Thymus (tissue), 11 donors: Measurements from ENCODE around the gene ZNF141. TPM values are rescaled to one million over a fixed set of nuclear protein-coding genes. Genes with fewer than 3 reads are reported as not detected.

ENCODE experiments used
- DNase-seq, 9 donors: peaks; one replicate each; pipeline ENCODE4 v3.0.0-alpha.2; 2013; ENCODE audit warnings: low spot score in 9 of 9, low read depth in 6 of 9, missing footprints in 1 of 9
- H3K27ac ChIP-seq, 2 donors: one replicate each; pipeline ENCODE4 v1.5.1; 2013; ENCODE audit warnings: control low read depth in 1 of 2, low read depth in 1 of 2, low read length in 1 of 2, mild to moderate bottlenecking in 1 of 2, moderate library complexity in 1 of 2
- H3K27me3 ChIP-seq, 2 donors: one replicate each; pipeline ENCODE4 v1.5.1; 2013; ENCODE audit warnings: low read length in 1 of 2; ENCODE audit not compliant: control insufficient read depth in 2 of 2, insufficient read depth in 1 of 2
- H3K36me3 ChIP-seq, 2 donors: one replicate each; pipeline ENCODE4 v1.5.1; 2013; ENCODE audit warnings: low read length in 1 of 2, mild to moderate bottlenecking in 1 of 2, moderate library complexity in 1 of 2; ENCODE audit not compliant: control insufficient read depth in 2 of 2, insufficient read depth in 2 of 2
- H3K4me1 ChIP-seq, 2 donors: one replicate each; pipeline ENCODE4 v1.5.1; 2013; ENCODE audit warnings: low read length in 2 of 2; ENCODE audit not compliant: control insufficient read depth in 2 of 2, insufficient read depth in 2 of 2
- H3K4me3 ChIP-seq, 2 donors: one replicate each; pipeline ENCODE4 v1.5.1; 2013; ENCODE audit warnings: low read length in 2 of 2, control low read depth in 1 of 2, mild to moderate bottlenecking in 1 of 2
- H3K9me3 ChIP-seq, 2 donors: one replicate each; pipeline ENCODE4 v1.5.1; 2013; ENCODE audit warnings: low read length in 1 of 2, mild to moderate bottlenecking in 1 of 2; ENCODE audit not compliant: control insufficient read depth in 2 of 2, insufficient read depth in 1 of 2
- WGBS: extraction: QIAGEN DNeasy Blood & Tissue Kit; methylation state at CpG from one replicate; pipeline ENCODE4 v1.1.7; 2013; 5-methylcytosine and 5-hydroxymethylcytosine counted together
- polyA plus RNA-seq: library from polyadenylated mRNA; stranded (reverse); fragments of 200-250 nt; gene quantifications from one replicate; pipeline ENCODE4 v1.2.3, GENCODE V29; 2013
- total RNA-seq: library from RNA; stranded (reverse); fragments of 120-200 nt; gene quantifications from one replicate; pipeline ENCODE4 v1.2.4, GENCODE V29; 2013
- donor health status: healthy.

The ZNF141 gene
- total and polyA plus RNA-seq, 2 donors: 10.1 to 33.0 TPM

GRCh38 chr4:314296-314903, 23.2 kb upstream of the ZNF141 start:
- WGBS: 95% methylated on average over 1 of the region's 1 CpG
- Histone ChIP-seq H3K27ac (no peak overlapping the region), H3K36me3 (no peaks in the 10 kb centered on the region), H3K4me3 (no peak overlapping the region), H3K27me3 (no peaks in the 10 kb centered on the region), H3K4me1 (no peaks in the 10 kb centered on the region), H3K9me3 (peaks cover 1 to 32% of the 10 kb centered on the region in 2 donors)
- DNase-seq: no peak

GRCh38 chr4:328729-329128, 8.9 kb upstream of the ZNF141 start:
- Histone ChIP-seq H3K4me1 (no peaks in the 10 kb centered on the region), H3K27ac (no peak overlapping the region), H3K27me3 (no peaks in the 10 kb centered on the region), H3K4me3 (no peak overlapping the region), H3K36me3 (no peaks in the 10 kb centered on the region), H3K9me3 (peaks cover 0 to 38% of the 10 kb centered on the region in 2 donors)
- DNase-seq: no peak
- 97% methylated on average over 8 of the region's 8 CpGs for WGBS

GRCh38 chr4:335515-335914, 2.1 kb upstream of the ZNF141 start:
- Histone ChIP-seq H3K4me1 (peaks cover 10% of the 10 kb centered on the region in 2 donors), H3K27me3 (peaks cover 3 to 15% of the 10 kb centered on the region in 2 donors), H3K4me3 (no peak overlapping the region), H3K9me3 (peaks cover 7 to 19% of the 10 kb centered on the region in 2 donors), H3K27ac (no peak overlapping the region), H3K36me3 (peaks cover 0 to 1% of the 10 kb centered on the region in 2 donors)
- no peak for DNase-seq
- 92% methylated on average over 2 of the region's 2 CpGs for WGBS

GRCh38 chr4:336099-336892, 1.3 kb upstream of the ZNF141 start:
- WGBS: 13% methylated on average over 71 of the region's 71 CpGs
- Histone ChIP-seq H3K27ac (no peak overlapping the region), H3K9me3 (peaks cover 7 to 23% of the 10 kb centered on the region in 2 donors), H3K27me3 (peaks cover 3 to 15% of the 10 kb centered on the region in 2 donors), H3K4me3 (peak overlapping the region; percentile 82), H3K4me1 (peaks cover 10% of the 10 kb centered on the region in 2 donors), H3K36me3 (peaks cover 0 to 3% of the 10 kb centered on the region in 2 donors)
- peak in 2 of 9 donors; percentile 6 to 17 for DNase-seq

GRCh38 chr4:336893-337142, 796 bp upstream of the ZNF141 start:
- Histone ChIP-seq H3K27ac (peak overlapping the region; percentile 75 to 91), H3K4me3 (peak overlapping the region; percentile 82), H3K27me3 (peaks cover 3 to 15% of the 10 kb centered on the region in 2 donors), H3K36me3 (peaks cover 0 to 3% of the 10 kb centered on the region in 2 donors), H3K4me1 (peaks cover 10% of the 10 kb centered on the region in 2 donors), H3K9me3 (peaks cover 7 to 26% of the 10 kb centered on the region in 2 donors)
- DNase-seq: no peak
- 1% methylated on average over 18 of the region's 18 CpGs for WGBS

- 7% methylated on average over 52 of the region's 52 CpGs for WGBS
- Histone ChIP-seq H3K4me3 (peak overlapping the region; percentile 82), H3K36me3 (peaks cover 3 to 8% of the 10 kb centered on the region in 2 donors), H3K9me3 (peaks cover 9 to 26% of the 10 kb centered on the region in 2 donors), H3K27me3 (peaks cover 3 to 15% of the 10 kb centered on the region in 2 donors), H3K4me1 (peaks cover 10% of the 10 kb centered on the region in 2 donors), H3K27ac (peak overlapping the region; percentile 87 to 91)
- peak in 3 of 9 donors; percentile 16 to 66 (median 41) for DNase-seq
Measured at GRCh38 chr4:337932-338758, 531 bp downstream of the ZNF141 start.

- 56% methylated on average over 13 of the region's 13 CpGs for WGBS
- DNase-seq: no peak
- peak overlapping the region; percentile 82 for H3K4me3 ChIP-seq
- peaks cover 3 to 15% of the 10 kb centered on the region in 2 donors for H3K27me3 ChIP-seq
- peaks cover 10% of the 10 kb centered on the region in 2 donors for H3K4me1 ChIP-seq
- peaks cover 3 to 10% of the 10 kb centered on the region in 2 donors for H3K36me3 ChIP-seq
- no peak overlapping the region for H3K27ac ChIP-seq
- H3K9me3 ChIP-seq: peaks cover 9 to 26% of the 10 kb centered on the region in 2 donors
Measured at GRCh38 chr4:338759-339097, 1.1 kb downstream of the ZNF141 start.

GRCh38 chr4:340011-340410, 2.4 kb downstream of the ZNF141 start:
- H3K9me3 ChIP-seq: peaks cover 11 to 31% of the 10 kb centered on the region in 2 donors
- peaks cover 3 to 15% of the 10 kb centered on the region in 2 donors for H3K27me3 ChIP-seq
- peaks cover 15% of the 10 kb centered on the region in 2 donors for H3K36me3 ChIP-seq
- no peak for DNase-seq
- H3K27ac ChIP-seq: no peak overlapping the region
- 97% methylated on average over 4 of the region's 4 CpGs for WGBS
- H3K4me1 ChIP-seq: peaks cover 10% of the 10 kb centered on the region in 2 donors
- H3K4me3 ChIP-seq: no peak overlapping the region
